Stimulated activated naive CD4-positive, alpha-beta T cell (primary cell): ENCODE results near the gene GDI1.

Experiments
- DNase-seq, 6 experiments: peaks; one replicate each; lab custom pipeline; 2025; lab: John Stamatoyannopoulos, UW

The GDI1 gene

DNA sequence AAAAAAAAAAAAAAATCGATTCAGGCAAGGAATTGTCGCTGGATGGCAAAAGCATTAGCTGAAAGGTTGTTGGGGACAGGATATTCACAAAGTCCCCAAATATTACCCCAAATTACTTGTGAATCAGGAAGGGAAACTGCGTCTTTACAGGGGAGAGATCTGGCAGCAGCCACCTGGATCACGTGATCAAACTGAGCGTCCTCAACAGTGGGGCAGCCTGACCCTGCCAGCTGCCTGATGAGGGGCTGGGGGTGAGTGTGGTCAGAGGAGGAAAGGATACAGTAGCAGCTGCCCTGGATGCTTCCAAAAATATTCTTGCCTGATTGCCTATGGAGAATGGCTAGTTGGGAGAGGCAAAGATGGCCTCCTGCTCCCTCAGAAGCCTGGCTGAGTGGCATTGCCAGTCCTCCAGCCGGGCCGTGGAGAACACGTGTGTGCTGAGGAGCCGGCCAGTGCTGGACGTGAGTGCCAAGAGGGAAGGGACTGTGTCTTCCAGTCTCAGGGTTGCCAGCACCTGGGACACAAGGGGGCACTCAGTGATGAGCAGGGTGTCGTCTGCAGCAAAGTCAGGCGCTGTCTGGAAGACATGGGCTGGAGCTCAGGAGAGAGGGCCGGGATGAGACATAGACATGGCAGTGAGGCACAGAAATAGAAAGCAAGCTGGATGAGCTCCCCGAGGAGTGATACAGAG lies 45.1 kb downstream of the GDI1 start:
- DNase-seq = no peak

DNA sequence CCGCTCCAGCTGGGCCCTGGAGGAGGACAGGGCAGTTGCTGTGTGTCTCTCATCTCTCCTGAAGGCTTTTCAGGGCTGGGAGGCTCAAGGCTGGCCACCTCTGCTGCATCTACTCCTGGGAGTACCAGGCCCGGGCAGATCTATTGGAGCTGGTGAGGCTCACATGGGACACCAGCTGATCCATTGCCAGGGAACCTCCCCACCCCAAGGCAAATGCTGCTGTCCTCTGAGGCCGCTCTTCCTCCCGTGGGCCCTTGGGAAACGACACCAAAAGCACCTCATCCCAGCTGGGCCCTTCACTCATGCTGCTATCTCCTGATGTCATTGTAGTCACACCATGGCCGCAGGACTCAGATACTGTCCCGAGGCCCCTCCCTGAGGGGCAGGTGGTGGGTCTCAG lies 45.8 kb downstream of the GDI1 start:
- no peak for DNase-seq

- DNase-seq = no peak
Measured at GRCh38 chrX:154483325-154483724, 46.4 kb downstream of the GDI1 start.

GRCh38 chrX:154484255-154485149 lies 47.5 kb downstream of the GDI1 start:
- DNase-seq = no peak

DNA sequence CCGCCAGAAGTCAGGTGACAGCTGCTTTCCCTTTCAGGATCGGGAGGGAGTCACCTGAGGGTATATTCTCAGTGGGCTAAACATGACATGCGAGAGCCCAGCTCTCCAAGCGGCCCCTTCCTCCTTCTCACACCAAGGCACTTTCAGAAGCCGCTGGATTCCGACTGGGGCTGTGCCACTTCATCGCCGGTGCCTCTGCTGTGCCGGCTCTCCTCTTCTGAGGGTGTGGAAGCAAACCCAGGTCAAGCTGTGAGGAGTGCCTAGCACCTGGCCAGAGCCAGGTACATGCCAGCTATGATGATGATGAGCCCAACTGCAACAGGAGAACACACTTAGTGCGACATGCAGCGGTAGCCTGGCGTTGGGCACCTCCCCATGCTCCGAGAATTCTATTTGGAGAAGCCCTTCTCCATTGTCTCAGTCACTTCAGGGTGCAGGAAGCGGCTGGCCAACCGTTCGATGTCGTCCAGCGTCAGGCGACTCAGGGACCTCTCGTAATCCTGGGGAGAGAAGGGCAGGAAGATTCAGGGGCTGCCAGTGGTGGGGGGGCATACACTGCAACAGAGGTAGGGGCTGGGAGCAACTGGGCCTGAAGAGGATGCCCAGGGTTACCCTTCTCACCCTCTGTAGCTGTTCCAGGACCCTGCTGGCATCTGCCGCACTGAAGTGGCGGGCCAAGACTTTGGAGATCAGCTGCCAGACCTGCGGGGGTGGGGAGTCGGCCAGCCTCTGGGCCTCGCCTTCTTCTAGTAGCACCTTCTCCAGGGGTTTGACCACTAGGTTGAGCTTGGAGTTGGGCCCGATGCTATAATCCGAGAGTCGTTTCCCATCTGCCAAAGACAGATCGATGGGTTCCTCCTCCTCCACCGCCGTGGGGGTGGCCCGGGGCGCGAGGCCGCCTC lies 48.4 kb downstream of the GDI1 start:
- DNase-seq = no peak

DNA sequence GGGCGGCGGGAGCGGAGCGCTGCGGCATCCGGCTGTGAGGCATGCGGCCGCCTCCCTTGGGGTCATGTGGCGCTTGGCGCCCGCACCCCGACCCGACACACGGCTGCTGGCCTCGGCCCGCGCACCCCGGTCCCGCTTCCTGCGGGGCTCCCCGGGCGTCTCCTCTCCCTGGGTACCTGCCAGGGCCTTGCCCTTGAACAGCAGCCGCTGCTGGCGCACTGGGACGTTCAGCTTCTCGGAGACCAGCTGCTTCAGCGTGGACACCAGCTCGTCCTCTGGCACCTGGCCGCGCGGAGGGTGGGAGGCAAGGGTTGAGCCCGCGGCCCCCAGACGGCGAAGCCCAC lies 49.1 kb downstream of the GDI1 start:
- peak in 5 of 6 experiments; percentile 8 to 46 (median 15) for DNase-seq

DNA sequence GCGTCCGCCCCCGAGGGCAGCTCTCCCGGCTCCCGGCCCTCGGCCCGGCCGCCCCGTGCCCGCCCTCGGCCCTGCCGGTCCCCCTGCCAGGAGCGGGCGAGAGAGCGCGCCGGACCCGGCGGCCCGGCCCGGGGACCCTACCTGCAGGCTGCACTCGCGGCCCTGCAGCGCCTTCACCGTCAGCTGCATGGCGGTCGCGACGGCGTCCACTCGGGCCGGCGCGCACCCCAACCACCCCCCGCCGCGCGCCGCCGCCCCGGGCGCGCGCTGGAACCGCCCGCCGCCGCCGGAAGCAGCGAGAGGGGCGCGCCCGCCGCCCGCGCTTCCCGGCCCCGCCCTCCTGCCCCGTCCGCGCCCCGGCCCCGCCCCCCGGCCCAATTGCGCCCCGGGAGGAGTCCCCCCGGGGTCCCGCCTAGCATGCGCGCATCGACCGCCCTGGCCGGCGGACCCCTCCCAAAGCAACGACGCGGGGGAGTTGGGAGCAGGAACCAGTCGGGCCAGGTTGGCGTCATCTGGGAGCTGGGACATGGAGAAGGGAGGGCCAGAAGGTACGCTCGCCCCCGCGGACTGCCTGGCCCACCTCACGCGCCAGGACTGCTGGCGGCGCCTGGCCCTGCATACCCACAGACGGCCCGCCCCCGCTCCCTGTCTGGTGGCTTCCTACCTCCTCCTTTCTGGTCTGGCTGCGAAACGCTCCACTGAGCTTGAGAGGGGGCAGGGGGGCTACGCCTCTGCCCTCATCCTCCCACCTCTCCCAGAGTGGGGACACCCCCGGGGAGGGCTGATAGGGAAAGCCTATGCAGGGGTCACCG lies 49.6 kb downstream of the GDI1 start, which contains the start of gene UBL4A:
Gene UBL4A, minus strand, starts transcription at position 220 of the 812 bp plus-strand sequence. Its CDS starts 31 bp downstream, at position 189.
- DNase-seq = peak; percentile 7 to 47 (median 37)

DNA sequence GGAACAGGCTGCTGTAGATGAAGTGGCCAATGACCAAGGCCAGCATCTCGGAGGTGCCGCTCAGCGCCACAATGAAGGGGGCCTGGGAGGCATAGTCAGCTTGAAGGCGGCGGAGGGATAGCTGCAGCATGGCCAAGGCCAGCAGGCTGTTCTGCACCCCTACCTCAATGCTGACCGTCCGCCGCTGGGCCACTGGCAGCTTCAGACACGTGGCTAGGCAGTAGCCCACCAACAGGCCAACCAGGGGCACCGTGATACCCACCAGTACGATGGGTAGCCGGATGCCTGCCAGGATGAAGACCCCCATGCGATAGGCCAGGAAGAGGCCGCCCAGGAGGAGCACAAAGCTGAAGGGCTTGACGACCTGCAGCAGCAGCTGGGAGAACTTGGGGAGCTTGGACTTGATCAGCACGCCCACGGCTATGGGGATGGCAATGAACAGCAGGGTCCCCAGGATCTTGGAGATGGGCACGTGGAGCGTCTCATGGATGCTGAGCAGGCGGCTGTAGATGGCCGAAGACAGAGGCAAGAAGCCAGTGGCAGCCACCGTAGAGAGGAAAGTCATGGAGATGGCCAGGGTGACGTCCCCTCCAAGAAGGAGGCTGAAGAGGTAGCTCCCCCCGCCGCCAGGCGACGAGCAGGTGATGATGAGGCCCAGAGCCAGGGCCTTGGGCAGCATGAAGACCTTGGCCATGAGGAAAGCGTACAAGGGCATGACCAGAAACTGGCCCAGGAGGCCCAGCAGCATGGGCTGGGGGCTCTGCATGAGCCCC lies 50.8 kb downstream of the GDI1 start:
- no peak for DNase-seq

GRCh38 chrX:154488336-154489075 lies 51.6 kb downstream of the GDI1 start:
- no peak for DNase-seq

DNA sequence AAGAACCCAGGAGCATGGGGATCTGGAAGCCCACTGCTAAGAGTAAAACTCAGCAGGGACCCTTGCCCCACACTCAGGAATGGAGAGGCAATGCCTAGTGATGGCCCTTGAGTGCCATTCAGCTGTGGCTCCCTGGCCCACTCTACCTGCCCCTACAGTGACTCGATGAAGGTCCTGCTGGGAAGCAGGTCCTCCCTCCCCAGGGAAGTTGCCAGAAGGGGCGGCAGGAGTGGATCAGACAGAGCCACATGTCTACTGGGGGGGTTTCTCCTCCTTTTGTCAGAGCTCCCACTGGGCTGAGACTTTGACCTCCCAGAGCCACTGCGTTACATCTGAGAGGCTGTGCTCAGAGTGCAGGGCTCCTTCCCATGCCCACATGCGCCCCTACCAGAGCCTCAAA lies 52.2 kb downstream of the GDI1 start:
- no peak for DNase-seq

GRCh38 chrX:154490021-154490413 lies 53.1 kb downstream of the GDI1 start:
- peak in 3 of 6 experiments; percentile 22 to 41 (median 38) for DNase-seq

GRCh38 chrX:154490414-154491083 lies 53.6 kb downstream of the GDI1 start, which contains the start of gene SLC10A3:
SLC10A3 (minus strand) TSS chrX:154490629; CDS start chrX:154488940, 1,689 bp downstream.
- peak; percentile 76 to 91 (median 82) for DNase-seq
